Sciatic nerve (tissue), 2 donors: ENCODE results near the gene PTPN14. TPM values are rescaled to one million over a fixed set of nuclear protein-coding genes. Genes with fewer than 3 reads are reported as not detected.
A peak's percentile ranks its signal among the peaks of the same experiment; 100 is the strongest.

ENCODE experiments used
- ATAC-seq: fragments of 200-7000 bp; cut with Tn5 transposase; one replicate; pipeline ENCODE4 v1.9.1; 2020; ENCODE audit warnings: mild to moderate bottlenecking, moderate library complexity
- DNase-seq: peaks from one replicate; pipeline ENCODE4 v3.0.0-alpha.2; 2020; ENCODE audit warnings: low spot score
- intact Hi-C: fragments of 100-400 bp; cut with DNase I; formaldehyde crosslinking; loops from one replicate; pipeline ENCODE4 v1.14.2; 2022
- total RNA-seq: library from RNA; stranded (reverse); fragmentation: NEBNext Ultra II Directional; extraction: Animal tissue kit (Norgen Biotek cat#: 25700); gene quantifications from one replicate; pipeline ENCODE4 v1.2.1, GENCODE V29; 2021
- donor health status: DM: no; HTN: no; CAD: no.
- donor health status: DM: no; HTN: no; CAD: no.

Gene PTPN14
- total RNA-seq, 1 donor from 2014 or later: 85.9 TPM

DNA sequence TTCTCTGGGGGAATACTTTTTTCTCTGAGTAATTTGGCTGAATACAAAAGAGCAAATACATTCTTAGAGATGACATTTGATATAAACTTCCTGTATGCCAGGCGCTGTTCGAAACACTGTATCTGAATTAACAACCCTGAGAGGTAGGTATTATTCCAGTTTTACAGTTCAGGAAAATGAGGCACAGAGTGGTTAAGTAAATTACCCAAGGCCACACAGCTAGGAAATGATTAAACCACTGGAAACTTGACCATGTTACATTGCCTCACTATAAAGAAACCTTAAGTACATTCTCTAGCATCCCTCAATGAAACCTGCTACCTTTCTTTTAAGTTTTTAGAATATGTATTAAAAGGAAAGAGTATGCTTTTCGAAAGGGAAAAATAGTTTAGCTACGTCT, 215.8 kb downstream of the PTPN14 start:
- intact Hi-C loops: loop anchor here (10.0 kb wide), 1 partner anchor 249 kb away; no protein-coding TSS in a partner anchor
- ATAC-seq: no peak
- no peak for DNase-seq

DNA sequence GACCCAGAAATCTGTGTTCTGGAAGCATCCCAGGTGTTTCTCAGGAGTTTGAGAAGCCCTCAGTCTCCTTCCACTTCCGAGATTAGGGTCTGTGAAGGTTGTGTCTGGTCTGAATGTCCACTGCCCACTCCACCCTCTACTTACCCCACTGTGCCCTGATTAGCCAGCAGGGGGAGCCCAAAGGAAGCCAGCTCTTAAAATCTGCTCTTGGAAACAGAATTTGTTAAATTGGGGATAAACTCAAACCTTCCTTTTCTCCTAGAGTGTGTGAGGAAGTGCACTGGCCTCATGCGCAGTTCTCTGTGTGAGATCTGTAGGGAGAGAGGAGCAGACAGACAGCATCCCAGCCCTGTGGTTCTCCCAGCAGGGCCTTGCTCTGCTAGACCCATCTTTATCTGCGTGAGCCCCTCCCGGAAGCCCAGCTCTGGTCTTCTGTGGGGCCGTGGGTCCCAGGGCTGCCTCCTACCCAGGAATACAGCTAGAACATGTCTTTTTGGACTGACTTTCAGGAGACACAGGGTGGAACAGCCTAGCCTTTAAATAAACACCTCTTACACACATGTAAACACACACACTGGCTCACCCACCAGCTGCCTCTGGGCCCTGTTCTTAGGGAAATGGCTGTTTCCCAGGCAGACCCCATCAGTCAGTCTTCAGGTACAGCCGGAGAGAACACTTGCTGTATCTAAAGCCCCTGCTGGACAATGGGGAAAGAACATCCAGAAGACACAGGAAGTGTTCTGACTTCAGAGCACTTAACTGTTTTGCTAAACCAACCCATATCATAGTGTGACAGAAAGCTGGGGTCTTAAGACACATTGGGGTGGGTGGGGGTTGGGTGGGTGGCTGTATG, 218.2 kb downstream of the PTPN14 start:
- intact Hi-C loops: loop anchor here (10.0 kb wide), 1 partner anchor 252 kb away; no protein-coding TSS in a partner anchor
- DNase-seq (peak; percentile 82), ATAC-seq (peak; percentile 62)

- no peak for ATAC-seq
These were observed 219.5 kb downstream of the PTPN14 start for GRCh38 chr1:214331827-214332423.

DNA sequence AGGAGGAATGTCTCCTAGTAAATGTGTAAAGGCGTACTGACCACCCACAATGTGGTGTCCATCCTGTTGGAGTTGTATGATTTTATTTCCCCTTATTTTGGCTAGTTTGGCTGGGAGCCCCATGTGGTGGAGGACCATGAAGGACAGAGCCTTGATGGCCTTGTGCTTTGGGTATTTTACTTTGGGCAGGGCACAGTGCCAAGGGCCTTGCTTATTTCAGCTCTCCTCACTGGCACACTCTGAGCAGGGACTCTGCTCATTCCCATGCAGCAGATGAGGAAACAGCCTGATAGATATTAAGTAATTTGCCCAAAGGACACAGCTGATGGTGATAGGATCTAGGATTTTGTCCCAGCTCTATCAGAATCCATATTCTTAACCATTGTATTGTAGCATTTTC, 220.2 kb downstream of the PTPN14 start:
- ATAC-seq (no peak), DNase-seq (no peak)
- intact Hi-C loops: loop anchor here (10.0 kb wide), 1 partner anchor 254 kb away; no protein-coding TSS in a partner anchor

More at GRCh38 chr1:214331827-214332423, 219.5 kb downstream of the PTPN14 start:
- intact Hi-C loops: loop anchor here (10.0 kb wide), 1 partner anchor 253 kb away; no protein-coding TSS in a partner anchor
- no peak for DNase-seq

DNA sequence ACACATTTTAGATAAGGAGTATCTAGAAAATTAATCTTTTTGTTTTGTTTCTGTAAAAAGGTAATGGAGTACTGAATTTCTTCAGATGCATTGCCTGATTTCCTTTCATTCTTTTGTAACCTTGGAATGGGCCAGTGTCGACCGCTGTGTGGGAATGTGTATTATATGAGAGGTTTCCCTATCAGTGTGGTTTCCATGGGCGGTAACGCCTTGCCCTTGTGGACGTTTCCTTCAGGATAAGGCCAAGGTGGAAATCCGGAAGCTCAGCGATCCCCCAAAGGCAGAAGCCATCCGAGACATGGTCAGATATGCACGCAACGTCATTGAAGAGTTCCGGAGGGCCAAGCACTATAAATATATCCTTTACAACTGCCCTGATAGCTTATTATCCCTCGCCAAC, 220.7 kb downstream of the PTPN14 start:
- DNase-seq (no peak), ATAC-seq (no peak)
- intact Hi-C loops: loop anchor here (10.0 kb wide), 1 partner anchor 254 kb away; no protein-coding TSS in a partner anchor

DNA sequence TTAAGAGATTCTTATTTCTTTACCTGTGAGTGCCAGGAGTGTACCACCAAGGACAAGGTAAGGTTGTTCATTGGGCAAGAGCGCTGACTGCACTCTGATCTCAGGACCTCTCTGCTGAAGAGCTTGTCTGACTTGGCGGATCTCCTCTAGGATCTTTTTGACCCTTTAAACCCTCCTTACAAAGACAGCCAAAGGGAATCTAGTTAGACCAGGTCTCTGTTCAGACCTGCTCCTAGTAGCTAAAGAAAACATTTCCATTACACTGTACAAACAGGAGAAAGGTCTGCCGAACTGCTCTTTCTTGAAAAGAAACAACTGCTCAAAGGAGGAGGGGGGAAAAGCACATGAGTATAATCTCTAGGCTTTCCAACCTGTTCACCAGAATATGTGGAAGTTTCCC, 221.2 kb downstream of the PTPN14 start:
- intact Hi-C loops: loop anchor here (10.0 kb wide), 1 partner anchor 255 kb away; no protein-coding TSS in a partner anchor
- DNase-seq: no peak
- no peak for ATAC-seq

DNA sequence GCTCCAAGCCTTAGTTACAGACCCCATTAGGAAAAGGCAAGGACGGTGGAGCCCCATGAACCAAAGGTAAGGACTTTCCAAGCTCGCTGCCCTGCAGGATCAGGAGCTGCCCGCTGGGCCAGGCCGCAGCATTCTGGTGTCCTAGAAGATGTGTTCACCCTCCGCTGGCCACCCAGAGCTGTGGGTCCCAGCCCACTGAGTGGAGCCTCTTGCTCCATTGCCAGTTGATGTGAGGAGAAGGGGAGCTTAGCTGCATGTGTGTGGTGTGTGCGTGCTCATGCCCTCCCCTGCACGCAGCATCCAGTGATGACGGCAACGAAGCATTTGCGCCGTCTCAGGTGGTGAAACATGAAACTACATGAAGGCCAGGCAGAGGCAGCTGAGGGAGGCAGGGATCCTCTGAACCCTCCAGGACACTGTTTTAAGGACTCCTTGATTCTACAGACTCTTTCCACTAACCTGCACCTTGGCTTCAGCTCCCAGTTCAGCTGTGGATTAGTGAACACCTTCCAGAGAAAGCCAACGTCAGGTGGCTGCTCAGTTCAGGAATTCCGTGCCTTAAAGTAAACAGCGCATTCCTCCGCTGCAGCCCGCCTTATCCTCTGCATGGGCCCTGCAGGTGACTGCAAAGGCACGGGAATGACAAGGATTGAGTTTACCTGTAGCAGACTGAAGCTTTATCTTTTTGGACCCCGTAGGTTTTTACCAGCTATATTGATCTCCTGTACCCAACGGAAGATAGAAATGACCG, 221.8 kb downstream of the PTPN14 start:
- no peak for DNase-seq
- intact Hi-C loops: loop anchor here (5.0 to 10.0 kb wide), 2 partner anchors 67 to 255 kb away; no protein-coding TSS in a partner anchor
- no peak for ATAC-seq

- DNase-seq (peak; percentile 87), ATAC-seq (peak; percentile 92)
- intact Hi-C loops: loop anchor here (5.0 kb wide), 1 partner anchor 67 kb away; no protein-coding TSS in a partner anchor
These were observed 222.5 kb downstream of the PTPN14 start for GRCh38 chr1:214328770-214329469.

DNA sequence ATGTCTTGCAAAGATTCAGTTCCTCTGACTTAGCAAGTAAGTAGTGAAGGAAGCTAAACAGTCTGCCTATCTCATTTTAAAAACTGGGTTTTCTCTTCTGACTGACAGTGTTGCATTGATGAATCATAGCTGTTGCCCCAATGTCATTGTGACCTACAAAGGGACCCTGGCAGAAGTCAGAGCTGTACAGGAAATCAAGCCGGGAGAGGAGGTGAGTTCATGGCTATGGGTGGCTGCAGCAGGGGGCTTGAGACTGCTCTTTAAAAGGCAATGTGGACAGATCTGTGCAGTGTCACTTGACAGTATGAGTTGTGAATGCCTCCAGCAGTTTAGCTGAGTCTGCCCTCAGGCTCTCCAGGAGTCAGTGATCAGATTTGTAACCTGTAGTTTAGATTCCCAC, 223.9 kb downstream of the PTPN14 start:
- intact Hi-C loops: loop anchor here (5.0 kb wide), 1 partner anchor 65 kb away; no protein-coding TSS in a partner anchor
- ATAC-seq: no peak

GRCh38 chr1:214326406-214326805, 225.0 kb downstream of the PTPN14 start:
- intact Hi-C loops: loop anchor here (5.0 kb wide), 1 partner anchor 64 kb away; no protein-coding TSS in a partner anchor
- ATAC-seq (no peak), DNase-seq (no peak)

More for the DNA sequence above, 223.9 kb downstream of the PTPN14 start:
- no peak for DNase-seq

DNA sequence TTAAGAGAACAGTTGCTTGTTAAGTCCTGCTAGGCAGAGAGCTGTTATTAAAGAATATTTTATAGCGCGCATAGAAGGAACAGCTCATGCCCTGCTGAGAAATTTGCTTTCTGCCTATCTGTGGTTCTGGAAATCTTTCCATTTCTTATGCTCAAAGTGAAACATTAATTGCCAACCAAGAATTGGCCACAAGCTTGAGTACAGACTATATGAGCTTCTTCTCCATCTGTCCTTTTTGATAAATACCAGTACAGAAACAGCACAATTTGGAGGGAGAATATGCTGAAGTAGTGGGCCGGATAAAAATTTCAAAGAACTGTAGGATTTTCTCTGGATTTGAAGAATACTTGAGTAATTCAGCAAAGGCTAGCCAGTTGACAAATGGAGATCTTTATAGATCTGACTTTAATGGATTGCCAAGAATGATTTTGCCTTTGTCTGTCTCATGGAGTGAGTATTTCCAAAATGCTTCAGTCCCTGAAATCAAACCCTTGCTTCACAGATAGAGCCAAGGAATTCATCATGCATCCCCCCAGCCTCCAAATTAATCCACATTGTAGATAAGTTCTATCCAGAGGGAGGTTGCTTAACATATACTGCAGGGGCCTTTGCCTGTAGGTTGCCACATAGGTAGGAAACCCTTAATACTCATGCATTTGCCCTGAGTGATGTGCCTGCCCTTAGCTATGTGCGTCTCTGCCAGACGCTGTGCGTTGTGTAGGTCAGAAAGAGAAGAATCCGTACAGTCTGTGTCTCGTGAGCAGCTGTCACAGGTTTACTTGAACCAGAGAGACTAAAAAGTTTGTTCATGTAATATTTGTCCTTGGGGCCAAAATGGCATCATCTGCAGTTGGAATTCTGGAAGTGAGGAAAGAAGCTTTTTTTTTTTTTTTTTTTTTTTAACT, 226.3 kb downstream of the PTPN14 start:
- DNase-seq (no peak), ATAC-seq (no peak)
- intact Hi-C loops: loop anchor here (5.0 kb wide), 1 partner anchor 63 kb away; no protein-coding TSS in a partner anchor

DNA sequence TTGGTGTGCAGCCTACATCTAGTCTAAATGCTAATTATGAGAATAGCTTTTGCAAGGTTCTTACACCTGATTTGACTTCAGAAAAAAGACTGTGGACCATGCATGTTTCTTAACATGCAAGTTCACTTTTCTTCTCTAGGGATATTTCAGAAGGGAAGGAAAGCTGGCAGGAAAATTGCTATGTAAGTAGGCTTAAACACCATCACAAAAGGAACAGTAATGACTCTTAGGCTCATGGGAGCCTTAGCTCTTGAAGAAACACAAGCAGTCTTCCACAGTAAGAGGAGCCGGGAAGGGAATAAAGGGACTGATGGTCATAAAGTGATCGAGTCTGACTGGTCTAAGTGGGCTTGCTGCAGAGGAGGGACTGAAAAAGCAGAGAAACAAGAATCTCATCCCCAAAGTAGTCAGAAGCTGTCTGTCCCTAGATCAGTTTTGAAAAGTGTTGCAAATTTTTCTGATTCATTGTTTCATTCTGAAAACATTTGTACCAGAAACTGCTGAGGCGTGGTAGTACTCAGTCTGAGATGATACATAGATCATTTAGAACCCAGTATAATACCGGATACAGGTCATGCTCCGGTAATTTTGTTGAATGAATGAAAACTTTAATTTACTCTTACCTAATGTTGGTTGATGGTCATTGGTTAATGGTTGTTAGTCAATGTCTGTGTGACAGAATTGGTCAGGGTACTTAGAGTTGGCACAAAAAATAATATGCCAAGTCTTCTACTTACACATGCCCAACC, 229.5 kb downstream of the PTPN14 start:
- ATAC-seq (no peak), DNase-seq (no peak)
- intact Hi-C loops: no loop called here

GRCh38 chr1:214319938-214320337, 231.5 kb downstream of the PTPN14 start:
- ATAC-seq: no peak
- intact Hi-C loops: no loop called here
- DNase-seq: no peak

DNA sequence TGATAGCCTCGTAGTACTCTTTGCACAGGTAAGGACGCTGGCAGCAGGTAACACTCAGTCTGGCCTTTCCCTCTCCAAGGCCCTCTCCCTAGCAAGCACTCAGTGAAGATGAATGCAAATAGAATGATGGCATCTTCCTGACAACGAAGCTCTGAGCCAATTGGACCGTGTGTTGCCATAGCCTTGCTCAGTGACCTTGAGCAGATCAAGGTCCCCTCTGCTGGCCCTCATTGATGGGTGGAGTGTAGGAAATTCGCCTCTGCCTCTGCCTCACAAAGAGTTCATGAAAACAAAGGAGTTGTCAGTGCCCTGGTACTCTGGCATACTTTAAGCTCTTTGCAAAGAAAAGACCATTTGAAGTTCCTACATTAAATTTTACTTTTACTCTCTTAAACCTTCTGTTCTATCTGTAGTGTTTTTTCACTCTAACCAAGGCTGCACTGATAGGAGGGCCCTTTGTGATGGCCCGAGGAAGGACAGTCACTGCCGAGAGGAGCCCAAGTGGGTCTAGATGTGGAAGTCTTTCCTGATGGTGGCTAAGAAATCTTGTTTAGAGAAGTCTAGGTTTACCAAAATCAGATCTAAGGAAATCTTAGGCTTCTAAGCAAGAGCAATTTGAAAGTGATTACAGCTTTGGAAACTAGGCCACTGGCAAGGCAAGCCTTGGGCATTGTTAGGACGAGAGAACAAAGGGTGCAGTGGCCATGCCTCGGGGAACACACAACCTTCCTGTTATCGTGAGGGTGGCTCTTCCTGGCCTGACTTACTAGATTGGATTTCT, 232.3 kb downstream of the PTPN14 start:
- ATAC-seq (no peak), DNase-seq (no peak)
- intact Hi-C loops: no loop called here

- no peak for DNase-seq
- peak; percentile 63 for ATAC-seq
- intact Hi-C loops: no loop called here
These were observed 233.0 kb downstream of the PTPN14 start for GRCh38 chr1:214318356-214318755.

GRCh38 chr1:214317734-214318133, 233.7 kb downstream of the PTPN14 start:
- intact Hi-C loops: no loop called here
- no peak for ATAC-seq

More at GRCh38 chr1:214317734-214318133, 233.7 kb downstream of the PTPN14 start:
- no peak for DNase-seq
